ENCODE measurements around the gene LRRTM2.
A peak's percentile ranks its signal among the peaks of the same experiment; 100 is the strongest.
"Not testable (repeated sequence)": the region's sequence is repeated elsewhere in the genome, so short reads cannot be mapped to it uniquely, and the experiment has no call there.

Gene LRRTM2, protein sequence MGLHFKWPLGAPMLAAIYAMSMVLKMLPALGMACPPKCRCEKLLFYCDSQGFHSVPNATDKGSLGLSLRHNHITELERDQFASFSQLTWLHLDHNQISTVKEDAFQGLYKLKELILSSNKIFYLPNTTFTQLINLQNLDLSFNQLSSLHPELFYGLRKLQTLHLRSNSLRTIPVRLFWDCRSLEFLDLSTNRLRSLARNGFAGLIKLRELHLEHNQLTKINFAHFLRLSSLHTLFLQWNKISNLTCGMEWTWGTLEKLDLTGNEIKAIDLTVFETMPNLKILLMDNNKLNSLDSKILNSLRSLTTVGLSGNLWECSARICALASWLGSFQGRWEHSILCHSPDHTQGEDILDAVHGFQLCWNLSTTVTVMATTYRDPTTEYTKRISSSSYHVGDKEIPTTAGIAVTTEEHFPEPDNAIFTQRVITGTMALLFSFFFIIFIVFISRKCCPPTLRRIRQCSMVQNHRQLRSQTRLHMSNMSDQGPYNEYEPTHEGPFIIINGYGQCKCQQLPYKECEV

DNA sequence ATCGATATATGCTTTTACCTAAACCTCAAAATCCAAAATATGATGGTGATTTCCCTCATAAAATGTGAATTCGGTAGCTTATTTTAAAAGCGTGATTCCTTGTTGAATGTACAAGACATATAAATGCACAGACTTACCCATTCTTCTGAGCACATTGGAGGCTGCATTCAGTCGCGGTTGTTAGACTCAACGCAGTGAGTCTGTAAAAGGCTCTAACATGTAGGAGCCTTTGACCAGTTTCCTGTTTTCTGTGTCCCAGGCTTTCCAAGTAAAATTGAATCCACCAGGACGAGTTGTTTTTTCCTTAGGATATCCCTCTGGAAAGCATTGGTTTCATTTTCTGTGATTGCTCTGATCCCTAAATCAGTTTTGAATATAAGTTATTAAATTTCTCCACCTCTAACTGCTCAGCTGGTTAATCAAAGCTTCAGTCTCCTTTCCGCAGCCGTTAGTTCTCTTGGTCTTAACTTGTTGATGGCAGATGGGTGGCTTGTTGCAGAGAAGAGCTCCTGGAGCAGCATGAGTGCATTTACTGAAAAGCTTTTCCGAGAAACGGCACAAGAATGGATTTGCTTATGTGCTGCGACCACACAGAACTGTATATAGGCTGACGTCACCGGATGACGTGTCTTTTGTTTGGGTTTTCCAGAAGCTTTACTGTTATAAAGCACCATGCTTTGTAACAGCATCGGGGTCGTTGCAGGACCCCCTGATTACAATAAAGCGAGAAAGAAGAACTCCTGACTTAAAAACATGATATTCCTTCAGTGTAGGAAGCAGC is at the start of gene LRRTM2:
LRRTM2 (minus strand) TSS at position 565 of the 781 bp plus-strand sequence; CDS start at position 141, 424 bp downstream.
- DNase-seq (ENCODE audit: low read depth, low spot score): no peak

DNA sequence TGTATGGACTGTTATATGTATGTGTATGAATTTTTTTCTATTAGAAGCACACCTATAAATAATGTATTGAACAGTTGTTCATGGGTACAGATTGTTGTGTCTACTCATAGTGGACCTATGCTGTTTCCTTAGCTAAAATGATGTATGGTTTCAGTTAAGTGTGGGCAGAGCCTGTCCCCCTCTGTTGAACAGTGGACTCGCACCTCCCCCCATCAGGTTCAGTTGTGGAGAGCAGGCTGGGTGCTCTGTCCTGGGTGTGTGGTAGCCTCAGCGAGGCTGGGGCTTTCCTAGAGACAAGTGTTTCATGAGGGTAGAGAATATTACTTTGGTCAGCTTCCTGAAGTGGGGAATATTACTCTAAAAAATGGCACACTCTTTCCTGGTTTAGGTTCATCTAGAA is 47.4 kb upstream of the LRRTM2 start:
- DNase-seq (ENCODE audit: low read depth, low spot score): no peak

DNA sequence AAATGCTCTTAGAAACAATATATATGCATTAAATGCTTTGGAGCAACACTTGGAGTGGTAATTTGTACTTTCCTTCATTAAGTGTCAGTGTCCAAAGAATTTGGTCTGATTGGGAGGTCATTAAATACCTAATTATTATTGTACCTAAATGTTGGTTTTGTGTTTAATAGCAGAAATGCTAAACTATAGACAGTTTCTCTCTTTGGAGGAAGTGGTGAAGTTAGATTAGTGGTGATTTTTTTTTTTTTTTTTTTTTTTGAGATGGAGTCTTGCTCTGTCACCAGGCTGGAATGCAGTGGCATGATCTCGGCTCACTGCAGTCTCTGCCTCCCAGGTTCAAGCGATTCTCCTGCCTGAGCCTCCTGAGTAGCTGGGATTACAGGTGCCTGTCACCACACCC is 46.2 kb upstream of the LRRTM2 start:
- not testable (repeated sequence) for DNase-seq (ENCODE audit: low read depth, low spot score)

DNA sequence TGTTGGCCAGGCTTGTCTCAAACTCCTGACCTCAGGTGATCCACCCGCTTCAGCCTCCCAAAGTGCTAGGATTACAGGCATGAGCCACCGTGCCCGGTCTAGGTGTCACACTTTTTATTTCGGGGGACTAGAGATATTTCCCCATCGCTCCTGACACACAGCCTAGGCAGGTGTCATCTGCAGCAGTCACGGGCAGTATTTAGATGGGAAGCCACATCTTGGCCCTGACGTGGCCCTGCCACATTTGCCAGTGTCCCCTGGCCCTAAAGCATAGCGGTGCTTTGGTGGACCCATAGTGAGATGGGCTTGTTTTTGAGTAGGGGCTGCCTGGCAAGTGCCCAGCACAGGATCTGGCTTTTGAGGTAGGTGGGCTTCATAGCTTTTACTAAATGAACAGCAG is 45.0 kb upstream of the LRRTM2 start:
- DNase-seq (ENCODE audit: low read depth, low spot score): no peak

DNA sequence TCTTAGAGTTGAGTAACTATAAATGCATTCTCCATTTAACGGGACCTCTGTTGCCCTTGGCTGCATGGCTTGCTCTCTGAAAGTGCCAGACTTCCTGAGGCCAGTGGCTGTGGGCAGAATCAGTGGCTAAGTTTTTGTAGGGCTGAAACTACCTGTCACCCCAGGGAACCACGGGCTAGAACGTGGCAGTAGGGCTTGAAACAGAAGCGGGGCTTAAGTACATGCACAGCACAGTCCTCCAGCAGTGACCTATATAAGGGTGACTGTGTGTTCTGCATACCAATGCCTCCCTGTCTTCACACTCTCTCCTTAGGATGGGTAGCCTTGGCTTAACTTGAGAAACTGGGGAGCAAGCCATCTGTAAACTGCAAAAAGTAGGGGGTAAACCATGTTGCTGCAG is 43.6 kb upstream of the LRRTM2 start:
- no peak for DNase-seq (ENCODE audit: low read depth, low spot score)

DNA sequence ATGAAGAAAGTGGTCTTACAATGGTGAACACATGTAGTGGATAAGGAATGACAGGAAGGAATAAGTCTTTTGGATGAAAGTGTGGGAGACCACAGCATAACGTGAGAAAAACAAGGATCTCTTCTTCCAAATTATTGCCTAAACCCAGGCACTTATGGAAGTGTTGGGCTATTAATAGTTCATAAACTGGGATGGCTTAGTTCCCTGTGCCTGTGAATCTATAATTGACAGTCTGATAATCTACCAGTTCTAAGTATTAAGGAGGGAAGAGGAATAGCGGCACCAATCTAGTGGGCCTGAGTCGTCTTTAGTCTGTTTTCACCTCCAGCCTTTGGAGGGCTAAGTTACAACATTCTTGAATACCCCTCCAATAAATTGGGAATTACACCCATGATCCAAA is 39.2 kb upstream of the LRRTM2 start:
- DNase-seq (ENCODE audit: low read depth, low spot score): no peak

DNA sequence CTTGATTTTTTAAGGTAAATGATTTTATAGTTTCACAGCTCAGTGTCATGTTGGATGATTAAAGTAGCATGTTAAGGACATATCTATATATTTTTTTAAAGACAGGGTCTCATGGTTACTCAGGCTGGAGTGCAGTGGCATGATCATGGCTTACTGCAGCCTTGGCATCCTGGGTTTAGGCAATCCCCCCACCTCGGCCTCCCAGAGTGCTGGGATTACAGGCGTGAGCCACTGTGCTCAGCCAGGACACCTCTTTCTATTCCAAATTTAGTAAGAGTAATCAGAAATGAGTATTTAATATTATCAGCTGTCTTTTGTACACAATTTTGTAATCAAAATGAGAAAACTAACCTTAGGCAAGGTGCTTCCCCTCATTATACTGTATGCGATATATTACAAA is 38.6 kb upstream of the LRRTM2 start:
- DNase-seq (ENCODE audit: low read depth, low spot score): no peak

DNA sequence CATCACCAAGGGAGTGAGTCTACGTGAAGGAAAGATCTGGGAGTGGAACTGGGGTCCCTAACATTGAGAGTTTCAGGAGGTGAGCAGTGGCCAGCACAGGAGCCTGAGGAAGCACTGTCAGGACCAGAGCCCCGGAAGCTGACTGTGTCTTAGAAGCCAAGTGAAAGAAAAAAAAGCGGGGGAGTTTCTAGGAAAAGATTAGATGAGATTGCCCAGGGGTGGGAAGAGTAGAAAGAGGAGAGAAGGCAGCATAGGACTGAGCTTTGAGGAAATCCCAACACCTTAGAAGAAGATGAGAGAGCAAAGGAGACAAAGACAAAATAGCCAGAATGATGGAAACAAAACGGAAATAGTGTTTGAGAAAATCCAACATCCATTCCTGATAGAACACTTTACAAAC is 37.0 kb upstream of the LRRTM2 start:
- no peak for DNase-seq (ENCODE audit: low read depth, low spot score)

DNA sequence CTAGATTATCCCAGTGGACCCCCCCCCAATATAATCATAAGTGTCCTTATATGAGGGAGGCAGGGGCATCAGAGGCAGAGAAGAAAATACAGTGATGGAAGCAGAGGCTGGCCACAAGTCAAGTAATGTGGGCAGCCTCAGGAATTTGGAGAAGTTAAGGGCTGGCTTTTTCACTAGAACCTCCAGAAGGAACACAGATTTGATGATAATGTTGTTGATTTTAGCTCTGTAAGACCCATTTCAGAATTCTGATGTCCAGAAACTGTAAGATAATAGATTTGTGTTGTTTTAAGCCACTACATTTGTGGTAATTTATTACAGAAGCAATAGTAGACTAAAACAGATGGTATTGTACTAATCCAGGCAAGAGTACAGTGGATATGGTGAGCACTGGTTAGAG is 36.3 kb upstream of the LRRTM2 start:
- no peak for DNase-seq (ENCODE audit: low read depth, low spot score)

DNA sequence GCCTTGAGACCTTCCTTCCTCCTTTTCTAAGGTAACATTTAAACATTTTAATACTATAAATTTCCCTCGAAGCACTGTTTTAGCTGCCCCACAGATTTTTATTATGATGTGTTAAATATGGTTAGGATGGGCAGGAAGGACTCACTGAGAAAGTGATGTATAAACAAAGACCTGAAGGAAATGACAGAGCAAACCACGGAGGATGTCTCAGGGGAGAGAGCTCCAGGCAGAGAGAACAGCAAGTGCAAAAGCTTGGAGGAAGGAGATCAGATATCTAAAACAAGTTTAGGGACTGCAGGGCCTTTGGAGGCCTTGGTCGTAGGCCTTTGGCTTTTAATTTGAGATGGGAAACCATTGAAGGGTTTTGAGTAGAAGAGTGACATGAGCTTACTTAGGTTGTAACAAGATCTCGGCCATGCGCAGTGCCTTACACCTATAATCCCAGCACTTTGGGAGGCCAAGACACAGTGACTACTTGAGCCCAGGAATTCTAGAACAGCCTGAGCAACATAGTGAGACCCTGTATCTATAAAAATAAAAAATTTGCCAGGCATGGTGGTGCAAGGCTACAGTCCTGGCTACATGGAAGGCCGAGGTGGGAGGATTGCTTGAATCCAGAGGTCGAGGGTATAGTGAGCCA is 35.5 kb upstream of the LRRTM2 start:
- DNase-seq (ENCODE audit: low read depth, low spot score): no peak

DNA sequence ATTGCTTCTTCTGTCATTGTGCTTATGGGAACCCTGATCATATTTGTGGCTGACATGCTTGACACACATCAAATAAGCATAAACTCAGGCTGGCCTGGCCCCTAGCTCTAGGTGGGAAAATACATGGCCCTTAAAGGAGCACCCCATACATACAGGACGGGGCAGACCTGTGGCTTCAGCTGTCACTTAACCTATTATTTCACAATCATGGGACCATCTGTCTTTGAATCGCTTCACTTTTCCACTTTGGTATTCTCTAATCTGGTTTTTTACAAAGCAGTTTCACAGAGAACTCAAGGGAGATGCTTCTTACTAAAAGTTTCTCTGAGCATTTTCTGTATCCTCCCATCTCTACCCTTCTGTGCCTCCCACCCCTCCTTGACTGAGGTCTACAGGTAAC is 34.6 kb upstream of the LRRTM2 start:
- no peak for DNase-seq (ENCODE audit: low read depth, low spot score)

DNA sequence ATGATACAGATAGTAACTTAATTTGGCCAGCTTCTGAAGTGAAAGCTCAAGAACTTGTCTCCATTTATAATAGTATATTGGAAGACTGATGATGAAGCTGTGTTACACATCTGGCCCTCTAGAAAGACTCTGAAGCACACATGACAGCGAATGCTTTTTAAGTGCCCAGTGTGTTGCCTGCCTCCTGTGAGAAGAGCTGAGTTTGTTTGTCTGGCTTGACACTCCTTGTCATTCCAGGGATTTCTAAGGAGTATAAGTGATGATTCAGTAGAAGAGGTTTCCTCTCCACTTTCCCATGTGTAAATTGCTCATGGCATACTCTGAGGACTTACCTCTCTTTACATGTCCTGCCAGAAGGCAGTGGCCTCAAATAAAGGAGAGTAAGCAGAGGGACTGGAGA is 30.4 kb upstream of the LRRTM2 start:
- no peak for DNase-seq (ENCODE audit: low read depth, low spot score)

DNA sequence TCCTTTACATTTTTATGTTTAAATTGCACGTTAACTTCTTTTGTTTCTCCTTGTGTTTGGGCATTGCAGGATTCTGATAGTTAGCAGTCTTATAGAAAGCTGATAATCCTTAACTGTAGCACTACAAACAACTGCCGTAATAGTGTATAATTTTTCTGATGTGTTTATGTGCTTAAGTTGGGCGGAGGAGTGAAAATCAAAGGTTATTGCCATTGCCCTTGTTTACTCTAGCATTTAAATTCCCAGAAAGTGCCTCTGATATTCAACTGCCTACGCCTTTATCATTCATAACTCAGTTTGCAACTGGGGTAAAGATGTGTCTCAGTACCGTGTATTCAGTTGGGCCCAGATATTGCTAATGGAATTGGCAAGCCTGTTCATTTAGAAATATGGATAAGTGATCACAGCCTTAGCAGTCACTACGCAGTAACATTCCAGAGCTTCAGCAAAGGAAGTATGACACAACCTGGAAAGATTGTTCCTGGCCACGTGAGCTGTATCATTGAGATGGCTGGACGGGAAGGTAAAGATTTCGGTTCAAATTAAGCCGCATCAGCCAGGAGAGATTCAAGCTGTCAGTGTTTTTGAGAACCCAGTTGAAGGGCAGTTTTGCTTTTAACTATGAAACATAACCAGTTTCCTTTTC is 28.1 kb upstream of the LRRTM2 start:
- DNase-seq (ENCODE audit: low read depth, low spot score): no peak

DNA sequence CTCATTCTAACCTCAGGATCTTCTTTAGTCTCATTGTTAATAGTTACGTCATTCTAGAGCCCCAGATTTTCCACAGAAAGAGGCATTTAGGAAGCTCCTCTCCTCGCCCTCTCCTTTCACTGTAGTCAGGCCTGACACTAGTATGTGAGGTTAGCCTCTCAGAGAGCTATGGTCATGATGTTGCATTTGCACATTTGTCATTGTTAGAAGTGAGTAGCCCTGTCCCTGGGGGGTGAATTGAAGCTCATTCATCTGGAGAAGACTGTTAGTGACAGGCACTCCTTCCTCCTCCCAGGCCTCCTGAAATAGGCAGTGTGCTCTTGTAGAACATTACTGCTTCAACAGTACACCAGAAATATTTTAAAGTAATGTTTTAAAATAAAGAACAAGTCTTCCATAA is 26.6 kb upstream of the LRRTM2 start:
- no peak for DNase-seq (ENCODE audit: low read depth, low spot score)

DNA sequence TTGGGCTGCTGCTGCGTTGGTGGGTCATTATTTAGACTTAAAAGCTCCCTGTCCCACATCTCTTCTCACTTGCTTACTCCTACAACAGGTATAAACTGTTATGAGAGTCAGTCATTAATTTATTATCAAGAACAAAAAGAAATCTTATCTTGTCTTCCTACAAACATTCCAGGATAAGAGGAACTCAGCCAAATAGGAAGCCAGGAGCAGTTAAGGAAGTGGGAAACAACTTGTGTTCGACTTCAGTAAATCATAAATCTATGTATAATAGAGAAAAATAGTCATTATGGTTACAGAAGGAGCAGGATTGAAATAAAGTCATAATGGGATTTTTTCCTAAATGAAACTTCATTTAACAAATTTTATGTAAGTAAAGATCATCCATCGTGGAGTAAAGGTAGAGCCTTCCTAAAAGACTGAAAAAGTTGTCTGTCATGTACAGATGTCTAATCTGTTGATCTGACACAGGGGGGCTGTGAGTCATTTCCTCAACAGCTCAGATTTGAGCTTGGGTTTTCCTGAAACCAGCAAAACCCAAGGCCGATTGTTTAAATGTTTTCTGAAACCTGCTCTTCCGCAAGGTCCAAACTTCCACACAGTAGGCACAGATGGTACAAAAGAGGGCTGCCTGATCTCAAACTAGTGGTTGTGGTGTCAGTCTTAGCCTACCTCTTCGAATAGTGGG is 25.3 kb upstream of the LRRTM2 start:
- peak; percentile 53 for DNase-seq (ENCODE audit: low read depth, low spot score)

DNA sequence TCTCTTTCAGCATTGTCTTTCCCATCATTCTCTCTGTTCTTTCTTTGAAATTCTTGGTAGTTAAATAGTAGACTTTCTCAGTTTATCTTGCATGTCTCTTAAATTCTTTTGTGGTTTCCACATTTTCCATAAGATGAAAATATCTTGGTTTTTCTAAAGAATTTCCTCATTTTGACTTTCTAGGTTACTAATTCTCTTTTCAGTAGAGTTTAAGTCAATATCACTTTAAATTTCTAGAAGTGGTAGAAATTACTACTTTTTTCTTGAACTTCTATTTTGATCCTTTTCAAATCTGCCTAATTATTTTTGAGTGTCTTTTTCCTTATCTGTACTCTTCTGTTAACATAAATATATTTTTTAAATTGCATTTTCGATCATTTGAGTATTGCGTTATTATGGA is 23.6 kb upstream of the LRRTM2 start:
- DNase-seq (ENCODE audit: low read depth, low spot score): no peak

DNA sequence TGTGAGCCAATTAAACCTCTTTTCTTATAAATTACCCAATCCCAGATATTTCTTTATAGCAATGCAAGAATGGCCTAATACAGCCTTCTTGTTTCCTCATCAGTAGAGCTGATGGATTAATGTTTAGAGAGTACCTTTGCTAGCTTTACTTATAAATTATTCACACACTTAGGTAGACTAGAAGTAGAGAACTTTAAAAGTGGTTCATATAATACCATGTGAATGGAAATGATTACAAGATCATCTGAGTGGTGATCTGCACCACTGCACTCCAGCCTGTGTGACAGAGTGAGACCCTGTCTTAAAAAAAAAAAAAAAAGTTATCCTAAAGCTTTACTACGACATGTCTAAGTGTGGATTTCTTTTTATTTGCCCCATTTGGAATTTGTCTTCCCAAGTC is 23.2 kb upstream of the LRRTM2 start:
- DNase-seq (ENCODE audit: low read depth, low spot score): no peak

DNA sequence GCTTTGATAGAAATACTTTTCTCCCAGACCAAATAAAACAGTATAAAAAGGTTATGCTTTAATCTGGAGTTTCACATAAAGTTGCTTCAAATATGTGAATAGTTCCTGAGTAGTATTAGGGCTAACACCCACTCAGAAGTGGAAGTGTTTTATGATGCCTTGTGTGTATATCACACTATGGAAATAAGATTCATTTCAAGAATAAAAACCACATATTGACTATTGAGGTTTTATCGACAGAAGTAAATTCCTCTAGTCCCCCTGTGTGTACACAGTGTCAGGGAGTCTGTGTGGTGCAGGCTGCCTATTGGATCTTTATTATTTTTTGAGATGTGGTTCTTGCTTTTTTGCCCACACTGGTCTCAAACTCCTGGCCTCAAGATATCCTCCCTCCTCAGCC is 20.8 kb upstream of the LRRTM2 start:
- no peak for DNase-seq (ENCODE audit: low read depth, low spot score)

DNA sequence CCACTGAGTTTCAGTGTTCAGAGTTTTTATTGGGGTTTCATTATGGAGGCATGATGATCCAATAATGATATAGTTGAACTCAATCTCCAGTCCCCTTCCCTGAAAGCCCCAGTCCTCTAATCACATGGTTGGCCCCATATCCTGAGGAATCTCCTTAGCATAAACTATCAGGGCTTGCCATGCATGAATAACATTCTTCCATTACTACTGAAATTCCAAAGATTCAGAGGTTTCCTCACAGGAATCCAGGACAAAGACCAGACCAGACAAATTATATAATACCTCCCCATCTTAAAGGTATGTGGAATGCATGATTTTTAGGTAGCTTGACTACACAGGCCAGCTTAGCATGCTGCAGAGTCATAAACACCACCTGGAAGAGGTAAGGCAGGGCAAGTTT is 15.5 kb upstream of the LRRTM2 start:
- DNase-seq (ENCODE audit: low read depth, low spot score): no peak

DNA sequence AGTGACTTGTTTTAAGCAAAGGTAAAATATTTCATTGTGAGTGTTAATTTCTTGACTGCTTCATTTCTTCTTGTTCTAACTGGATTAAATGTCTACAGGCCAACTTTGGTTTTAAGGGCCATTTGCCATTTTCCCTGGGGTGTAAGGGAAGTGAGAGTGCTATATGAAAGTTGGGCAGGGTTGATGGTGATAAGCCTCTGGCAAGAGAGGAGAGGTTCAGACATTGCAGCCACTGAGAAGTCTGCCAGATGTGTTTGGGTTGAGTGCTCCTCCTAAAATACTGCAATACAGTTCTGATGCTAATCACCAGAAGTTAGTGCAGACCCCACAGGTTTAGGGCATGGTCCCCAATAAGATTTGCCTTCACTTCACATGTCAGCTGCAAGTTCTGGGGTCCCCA is 14.9 kb upstream of the LRRTM2 start:
- DNase-seq (ENCODE audit: low read depth, low spot score): no peak

DNA sequence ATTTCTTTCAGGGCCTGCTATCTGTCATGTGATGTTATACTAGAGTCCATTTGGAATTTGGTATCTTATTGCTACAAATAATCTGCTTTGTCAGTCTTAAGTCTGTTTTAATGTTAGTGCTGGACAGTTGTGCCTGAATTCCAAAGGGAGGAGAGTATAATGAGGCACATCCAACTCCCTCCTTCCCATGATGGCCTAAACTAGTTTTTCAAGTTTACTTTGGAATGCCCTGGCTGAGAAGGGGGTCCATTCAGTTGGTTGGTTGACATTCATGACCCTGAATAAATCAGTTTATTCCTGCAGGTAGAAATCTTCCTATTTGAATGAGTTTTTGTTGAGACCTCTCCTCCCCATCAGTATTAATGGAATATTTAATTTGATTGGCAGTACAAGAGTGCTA is 9.4 kb upstream of the LRRTM2 start:
- DNase-seq (ENCODE audit: low read depth, low spot score): no peak
